HCT116 (cell line): ENCODE measurements around the gene RHBDD3. TPM values are rescaled to one million over a fixed set of nuclear protein-coding genes. Genes with fewer than 3 reads are reported as not detected.

Source experiments
- ATAC-seq: fragments of 200-7000 bp; cut with Tn5 transposase; 2 replicates; pipeline ENCODE4 v1.9.1; 2020; ENCODE audit warnings: mild to moderate bottlenecking, moderate library complexity
- BruUV-seq: library from RNA; stranded (reverse); fragments of 400-500 nt; replicated peaks from 2 replicates; lab custom pipeline; 2021; lab: Mats Ljungman, UMichigan
- CTCF ChIA-PET: fragments of 300-600 bp; sonication (Branson Sonifier 250); formaldehyde crosslinking; loops from one replicate; lab custom pipeline; 2021; ENCODE audit warnings: antibody characterized with exemption; lab: Charles Lee
- POLR2A ChIA-PET: fragments of 300-600, 350-600 bp; sonication (Branson Sonifier 250); formaldehyde crosslinking; loops from one replicate; lab custom pipeline; 2021; ENCODE audit warnings: antibody characterized with exemption; lab: Charles Lee
- RAD21 ChIA-PET, 2 experiments: fragments of 300-600 bp; sonication (Branson Sonifier 250); formaldehyde crosslinking; loops; one replicate each; lab custom pipeline; 2023; ENCODE audit warnings: low total read pairs in 2 of 2; ENCODE audit not compliant: uncharacterized antibody in 2 of 2, unreplicated experiment in 2 of 2, low non-redundant PET in 1 of 2; lab: Charles Lee
- DNase-seq: peaks from one replicate; pipeline ENCODE4 v3.0.0-alpha.2; 2010; ENCODE audit warnings: low read depth, low spot score
- H2AFZ ChIP-seq: fragments of 200-600 bp; shearing (Covaris generic), sonication (generic); 2 replicates; pipeline ENCODE4 v1.6.1; 2017; ENCODE audit warnings: low read depth, mixed run types, mixed read lengths, antibody characterized with exemption, low read length; ENCODE audit not compliant: poor library complexity, severe bottlenecking
- H3K27ac ChIP-seq: 2 replicates; pipeline ENCODE4 v1.5.1; 2012; ENCODE audit warnings: low read depth, low read length
- H3K27me3 ChIP-seq: fragments of 200-600 bp; sonication (generic); 2 replicates; pipeline ENCODE4 v1.6.1; 2016; ENCODE audit warnings: mixed run types, low read length, mixed read lengths; ENCODE audit not compliant: insufficient read depth
- H3K36me3 ChIP-seq, 2 experiments: fragments of 200-500 bp in 1 of 2; fragments of 200-600 bp in 1 of 2; sonication (Bioruptor generic) in 1 of 2; sonication (generic) in 1 of 2; 2 replicates each; pipeline versions ENCODE4 v1.5.1 to v1.6.1; 2014 to 2016; ENCODE audit warnings: low read length in 2 of 2, inconsistent platforms in 1 of 2, mixed read lengths in 1 of 2, mixed run types in 1 of 2; ENCODE audit not compliant: insufficient read depth in 2 of 2, control insufficient read depth in 1 of 2
- H3K4me1 ChIP-seq, 2 experiments: fragments of 200-600 bp in 1 of 2; sonication (generic) in 1 of 2; 2 replicates each; pipeline versions ENCODE4 v1.5.1 to v1.6.1; 2012 to 2017; ENCODE audit warnings: low read length in 2 of 2, inconsistent platforms in 1 of 2, mild to moderate bottlenecking in 1 of 2, mixed read lengths in 1 of 2, mixed run types in 1 of 2, moderate library complexity in 1 of 2; ENCODE audit not compliant: insufficient read depth in 2 of 2, control insufficient read depth in 1 of 2
- H3K4me2 ChIP-seq: fragments of 200-600 bp; sonication (generic); 2 replicates; pipeline ENCODE4 v1.6.1; 2017; ENCODE audit warnings: mixed run types, low read length, mixed read lengths
- H3K4me3 ChIP-seq, 2 experiments: fragments of 200-600 bp in 1 of 2; sonication (generic) in 1 of 2; replicated peaks in 1 of 2; 2 replicates each; pipeline ENCODE4 v1.5.1; 2011 to 2016; ENCODE audit warnings: low read length in 2 of 2, control low read depth in 1 of 2, low read depth in 1 of 2, mild to moderate bottlenecking in 1 of 2, mixed read lengths in 1 of 2, mixed run types in 1 of 2
- H3K79me2 ChIP-seq: fragments of 200-600 bp; sonication (generic); 2 replicates; pipeline ENCODE4 v1.6.1; 2017; ENCODE audit warnings: mild to moderate bottlenecking, mixed run types, low read length, moderate library complexity, mixed read lengths; ENCODE audit not compliant: insufficient read depth
- H3K9ac ChIP-seq: fragments of 200-600 bp; sonication (generic); 2 replicates; pipeline ENCODE4 v1.6.1; 2016; ENCODE audit warnings: low read length, mixed read lengths
- H3K9me2 ChIP-seq: fragments of 200-600 bp; sonication (generic), shearing (Covaris generic); 2 replicates; pipeline ENCODE4 v1.6.1; 2017; ENCODE audit warnings: mixed run types, mild to moderate bottlenecking, moderate library complexity; ENCODE audit not compliant: insufficient read depth
- H3K9me3 ChIP-seq, 2 experiments: fragments of 200-500 bp in 1 of 2; fragments of 200-600 bp in 1 of 2; sonication (Bioruptor generic) in 1 of 2; sonication (generic) in 1 of 2; 2 replicates each; pipeline ENCODE4 v1.6.1; 2014 to 2017; ENCODE audit warnings: low read length in 2 of 2, mixed read lengths in 2 of 2, inconsistent platforms in 1 of 2, low read depth in 1 of 2, mild to moderate bottlenecking in 1 of 2, mixed run types in 1 of 2, moderate library complexity in 1 of 2; ENCODE audit not compliant: control insufficient read depth in 1 of 2, insufficient read depth in 1 of 2
- H4K20me1 ChIP-seq: fragments of 200-600 bp; sonication (generic), shearing (Covaris generic); 2 replicates; pipeline ENCODE4 v1.6.1; 2017; ENCODE audit warnings: mixed run types, mild to moderate bottlenecking, moderate library complexity; ENCODE audit not compliant: insufficient read depth
- REST ChIP-seq: IDR thresholded peaks from 2 replicates; pipeline ENCODE4 v1.6.1; 2012; ENCODE audit warnings: low read depth
- TCF7L2 ChIP-seq: IDR thresholded peaks from 2 replicates; pipeline ENCODE4 v1.7.0; 2011; ENCODE audit warnings: borderline replicate concordance, inconsistent platforms; ENCODE audit not compliant: insufficient read depth, insufficient read length; ENCODE audit errors: extremely low read depth
- intact Hi-C: fragments of 100-400 bp; cut with micrococcal nuclease; formaldehyde crosslinking; loops from 2 replicates; pipeline ENCODE4 v1.10.0; 2022
- total RNA-seq: library from RNA; stranded (reverse); gene quantifications from one replicate; pipeline ENCODE4 v1.2.1, GENCODE V29; 2021; ENCODE audit not compliant: unreplicated experiment

RHBDD3 gene
- total RNA-seq, 1 experiment from 2014 or later, result 30.2 TPM

- no peaks in the 10 kb centered on the region for H4K20me1 ChIP-seq
- CTCF ChIA-PET, result no interaction called here
- ATAC-seq, result no peak
Observed at GRCh38 chr22:29218758-29219408, 48.9 kb downstream of the RHBDD3 start.

More at GRCh38 chr22:29218758-29219408, 48.9 kb downstream of the RHBDD3 start:
- Histone ChIP-seq H3K9ac (no peak overlapping the region), H2AFZ (no peak overlapping the region), H3K4me2 (no peak overlapping the region), H3K79me2 (no peaks in the 10 kb centered on the region), H3K27ac (no peak overlapping the region), H3K27me3 (no peaks in the 10 kb centered on the region), H3K36me3 (no peaks in the 10 kb centered on the region)
- TF ChIP-seq TCF7L2, result no peak
- TF ChIP-seq REST, result no peak
- TF ChIP-seq, all 23 proteins: peak for 0
- intact Hi-C loops, result no loop called here
- Histone ChIP-seq H3K4me1 (no peaks in the 10 kb centered on the region), H3K4me3 (no peak overlapping the region), H3K9me3 (no peaks in the 10 kb centered on the region), H3K9me2 (no peaks in the 10 kb centered on the region)
- BruUV-seq, result no TSS peak
- ChIA-PET RAD21 (no interaction called here), POLR2A (interaction anchor here (0.6 kb wide), 1 partner anchor 352 kb away, joined by 3 read pairs; no protein-coding TSS in a partner anchor)
- DNase-seq, result no peak
